HL-60 (cell line): ENCODE results near the gene ARHGAP45.

Source experiments
- DNase-seq, 2 experiments: peaks; one replicate each; pipeline ENCODE4 v3.0.0-alpha.2; 2010 to 2020; ENCODE audit warnings: low read depth in 1 of 2, low spot score in 1 of 2
- H3K27ac ChIP-seq: fragments of 250-450 bp; sonication (Bioruptor Pico); replicated peaks from 2 replicates; pipeline ENCODE4 v1.5.1; 2020; ENCODE audit warnings: mild to moderate bottlenecking, moderate library complexity
- H3K27me3 ChIP-seq: fragments of 250-450 bp; sonication (Bioruptor Pico); 2 replicates; pipeline ENCODE4 v1.5.1; 2021; ENCODE audit warnings: mild to moderate bottlenecking, moderate library complexity; ENCODE audit not compliant: insufficient read depth, poor library complexity, severe bottlenecking
- H3K4me3 ChIP-seq: replicated peaks from 2 replicates; pipeline ENCODE4 v1.5.1; 2011; ENCODE audit warnings: mild to moderate bottlenecking, control low read depth, low read length; ENCODE audit not compliant: insufficient read depth
- CTCF ChIP-seq: IDR thresholded peaks from one replicate; pipeline ENCODE4 v1.5.1; 2011; ENCODE audit warnings: low read length, control low read depth, inconsistent platforms; ENCODE audit not compliant: insufficient read depth
- GABPA ChIP-seq: IDR thresholded peaks from 2 replicates; pipeline ENCODE4 v1.6.1; 2012; ENCODE audit warnings: low read depth
- POLR2AphosphoS5 ChIP-seq: IDR thresholded peaks from 2 replicates; pipeline ENCODE4 v1.6.1; 2012; ENCODE audit warnings: low read depth
- SPI1 ChIP-seq: IDR thresholded peaks from 2 replicates; pipeline ENCODE4 v1.6.1; 2012; ENCODE audit warnings: low read depth, mild to moderate bottlenecking, borderline replicate concordance
- TF ChIP-seq, protein P1 (sequence below): IDR thresholded peaks from 2 replicates; pipeline ENCODE4 v1.6.1; 2012; ENCODE audit warnings: low read depth; ENCODE audit not compliant: insufficient replicate concordance

Gene ARHGAP45

GRCh38 chr19:1122021-1122971, 55.3 kb downstream of the ARHGAP45 start:
- H3K4me3 ChIP-seq: no peak overlapping the region
- DNase-seq: no peak
- TF ChIP-seq SPI1: no peak
- TF ChIP-seq, protein P1, sequence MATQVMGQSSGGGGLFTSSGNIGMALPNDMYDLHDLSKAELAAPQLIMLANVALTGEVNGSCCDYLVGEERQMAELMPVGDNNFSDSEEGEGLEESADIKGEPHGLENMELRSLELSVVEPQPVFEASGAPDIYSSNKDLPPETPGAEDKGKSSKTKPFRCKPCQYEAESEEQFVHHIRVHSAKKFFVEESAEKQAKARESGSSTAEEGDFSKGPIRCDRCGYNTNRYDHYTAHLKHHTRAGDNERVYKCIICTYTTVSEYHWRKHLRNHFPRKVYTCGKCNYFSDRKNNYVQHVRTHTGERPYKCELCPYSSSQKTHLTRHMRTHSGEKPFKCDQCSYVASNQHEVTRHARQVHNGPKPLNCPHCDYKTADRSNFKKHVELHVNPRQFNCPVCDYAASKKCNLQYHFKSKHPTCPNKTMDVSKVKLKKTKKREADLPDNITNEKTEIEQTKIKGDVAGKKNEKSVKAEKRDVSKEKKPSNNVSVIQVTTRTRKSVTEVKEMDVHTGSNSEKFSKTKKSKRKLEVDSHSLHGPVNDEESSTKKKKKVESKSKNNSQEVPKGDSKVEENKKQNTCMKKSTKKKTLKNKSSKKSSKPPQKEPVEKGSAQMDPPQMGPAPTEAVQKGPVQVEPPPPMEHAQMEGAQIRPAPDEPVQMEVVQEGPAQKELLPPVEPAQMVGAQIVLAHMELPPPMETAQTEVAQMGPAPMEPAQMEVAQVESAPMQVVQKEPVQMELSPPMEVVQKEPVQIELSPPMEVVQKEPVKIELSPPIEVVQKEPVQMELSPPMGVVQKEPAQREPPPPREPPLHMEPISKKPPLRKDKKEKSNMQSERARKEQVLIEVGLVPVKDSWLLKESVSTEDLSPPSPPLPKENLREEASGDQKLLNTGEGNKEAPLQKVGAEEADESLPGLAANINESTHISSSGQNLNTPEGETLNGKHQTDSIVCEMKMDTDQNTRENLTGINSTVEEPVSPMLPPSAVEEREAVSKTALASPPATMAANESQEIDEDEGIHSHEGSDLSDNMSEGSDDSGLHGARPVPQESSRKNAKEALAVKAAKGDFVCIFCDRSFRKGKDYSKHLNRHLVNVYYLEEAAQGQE: no peak
- TF ChIP-seq CTCF: no peak
- H3K27ac ChIP-seq: no peak overlapping the region
- no peaks in the 10 kb centered on the region for H3K27me3 ChIP-seq

- no peak overlapping the region for H3K4me3 ChIP-seq
- H3K27me3 ChIP-seq: no peaks in the 10 kb centered on the region
- no peak overlapping the region for H3K27ac ChIP-seq
- TF ChIP-seq CTCF (no peak), POLR2AphosphoS5 (no peak), SPI1 (no peak), GABPA (no peak)
- TF ChIP-seq, protein P1: no peak
- DNase-seq: peak in 1 of 2 experiments; percentile 46
Observed at GRCh38 chr19:1122972-1123363, 56.0 kb downstream of the ARHGAP45 start.

- no peak overlapping the region for H3K27ac ChIP-seq
- DNase-seq: no peak
- H3K27me3 ChIP-seq: no peaks in the 10 kb centered on the region
- H3K4me3 ChIP-seq: no peak overlapping the region
- TF ChIP-seq GABPA: no peak
- TF ChIP-seq POLR2AphosphoS5: no peak
- TF ChIP-seq, protein P1: no peak
- TF ChIP-seq SPI1: no peak
- no peak for TF ChIP-seq CTCF
Observed at GRCh38 chr19:1123381-1123780, 56.4 kb downstream of the ARHGAP45 start.
